ENCODE data around the gene AMN1. TPM values are rescaled to one million over a fixed set of nuclear protein-coding genes. Genes with fewer than 3 reads are reported as not detected.

The AMN1 gene
- total RNA-seq, 1 donor from 2014 or later = 8.3 TPM

DNA sequence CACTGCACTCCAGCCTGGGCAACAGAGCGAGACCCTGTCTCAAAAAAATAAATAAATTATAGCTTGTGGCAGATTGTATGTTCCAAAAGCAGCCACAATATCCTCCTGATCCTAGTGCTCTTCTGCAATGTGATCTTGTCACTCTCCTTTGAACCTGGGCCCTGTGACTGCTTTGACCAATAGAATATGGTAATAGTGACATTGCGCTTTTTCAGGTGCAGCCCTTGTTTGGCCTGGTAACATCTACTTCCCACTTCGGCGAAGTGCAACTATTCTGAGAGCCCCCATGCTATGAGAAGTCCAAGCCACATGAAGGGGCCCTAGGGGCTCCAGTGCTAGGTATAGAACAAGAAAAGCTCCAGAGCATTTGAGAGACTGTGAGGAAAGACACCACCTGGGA lies 106.8 kb downstream of the AMN1 start:
- no peak for DNase-seq (ENCODE audit: low read depth, low spot score)
- Mint-ChIP-seq H3K27ac (ENCODE audit: unreplicated experiment) (peak overlapping the region; percentile 68), H3K4me1 (peaks cover 8% of the 10 kb centered on the region), H3K9me3 (no peaks in the 10 kb centered on the region), H3K27me3 (ENCODE audit: low read depth) (no peaks in the 10 kb centered on the region), H3K4me3 (no peak overlapping the region), H3K36me3 (ENCODE audit: low read depth) (no peaks in the 10 kb centered on the region)
- TF ChIP-seq, protein P1, sequence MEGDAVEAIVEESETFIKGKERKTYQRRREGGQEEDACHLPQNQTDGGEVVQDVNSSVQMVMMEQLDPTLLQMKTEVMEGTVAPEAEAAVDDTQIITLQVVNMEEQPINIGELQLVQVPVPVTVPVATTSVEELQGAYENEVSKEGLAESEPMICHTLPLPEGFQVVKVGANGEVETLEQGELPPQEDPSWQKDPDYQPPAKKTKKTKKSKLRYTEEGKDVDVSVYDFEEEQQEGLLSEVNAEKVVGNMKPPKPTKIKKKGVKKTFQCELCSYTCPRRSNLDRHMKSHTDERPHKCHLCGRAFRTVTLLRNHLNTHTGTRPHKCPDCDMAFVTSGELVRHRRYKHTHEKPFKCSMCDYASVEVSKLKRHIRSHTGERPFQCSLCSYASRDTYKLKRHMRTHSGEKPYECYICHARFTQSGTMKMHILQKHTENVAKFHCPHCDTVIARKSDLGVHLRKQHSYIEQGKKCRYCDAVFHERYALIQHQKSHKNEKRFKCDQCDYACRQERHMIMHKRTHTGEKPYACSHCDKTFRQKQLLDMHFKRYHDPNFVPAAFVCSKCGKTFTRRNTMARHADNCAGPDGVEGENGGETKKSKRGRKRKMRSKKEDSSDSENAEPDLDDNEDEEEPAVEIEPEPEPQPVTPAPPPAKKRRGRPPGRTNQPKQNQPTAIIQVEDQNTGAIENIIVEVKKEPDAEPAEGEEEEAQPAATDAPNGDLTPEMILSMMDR (conservative IDR thresholded peaks at IDR 0.05) = no peak

Other genes starting within 250 kb of the AMN1 start
- gene DENND5B, start 137.9 kb downstream of the AMN1 start, total RNA-seq = 33.2 and 33.9 TPM in 2 replicates
- gene ETFBKMT, start 69.3 kb downstream of the AMN1 start, total RNA-seq = 1.3 and 2.2 TPM in 2 replicates
- gene RESF1, start 230.4 kb upstream of the AMN1 start, total RNA-seq = 49.2 and 51.5 TPM in 2 replicates